Gastrocnemius medialis (tissue), 4 donors: Measurements from ENCODE around the gene PNPLA3. TPM values are rescaled to one million over a fixed set of nuclear protein-coding genes. Genes with fewer than 3 reads are reported as not detected.

Source experiments
- ATAC-seq, 2 donors: fragments of 150-250 bp; one replicate each; pipeline ENCODE4 v1.9.1; 2016
- DNase-seq, 2 donors: peaks; one replicate each; pipeline ENCODE4 v3.0.0-alpha.2; 2019
- H3K27ac ChIP-seq, 4 donors: fragments of 200-600 bp; sonication (generic); 1 replicate in 1 of 4; 2 replicates in 3 of 4; pipeline ENCODE4 v1.5.1; 2016 to 2018; ENCODE audit warnings: mild to moderate bottlenecking in 2 of 4, moderate library complexity in 1 of 4
- H3K27me3 ChIP-seq, 3 donors: fragments of 200-600 bp; sonication (generic) in 2 of 3; 1 replicate in 1 of 3; 2 replicates in 2 of 3; pipeline versions ENCODE4 v1.5.1 to v1.6.0; 2016 to 2019; ENCODE audit warnings: mild to moderate bottlenecking in 1 of 3, moderate library complexity in 1 of 3
- H3K36me3 ChIP-seq, 2 donors: fragments of 200-600 bp; sonication (generic) in 1 of 2; one replicate each; pipeline ENCODE4 v1.5.1; 2017 to 2018
- H3K4me1 ChIP-seq, 2 donors: fragments of 200-600 bp; sonication (generic) in 1 of 2; one replicate each; pipeline ENCODE4 v1.5.1; 2016 to 2017; ENCODE audit warnings: mild to moderate bottlenecking in 2 of 2
- H3K4me3 ChIP-seq, 4 donors: fragments of 200-600 bp; sonication (generic) in 3 of 4; 1 replicate in 1 of 4; 2 replicates in 3 of 4; pipeline ENCODE4 v1.5.1; 2016 to 2019; ENCODE audit warnings: mild to moderate bottlenecking in 2 of 4
- H3K9me3 ChIP-seq, 3 donors: fragments of 200-600 bp; sonication (generic) in 2 of 3; 1 replicate in 1 of 3; 2 replicates in 2 of 3; pipeline ENCODE4 v1.5.1; 2016 to 2019
- POLR2A ChIP-seq, 2 donors: fragments of 450-650 bp; IDR thresholded peaks; one replicate each; pipeline ENCODE4 v1.6.1; 2017; ENCODE audit warnings: antibody characterized with exemption in 2 of 2, mild to moderate bottlenecking in 2 of 2, moderate library complexity in 2 of 2
- in situ Hi-C, 4 donors: fragments of 200-750 bp; cut with MboI; loops; one replicate each; pipeline versions ENCODE4 v1.15.0 to v1.8.0; 2017; ENCODE audit warnings: low sequenced_read_pairs in 4 of 4
- intact Hi-C: fragments of 100-400 bp; cut with DNase I; formaldehyde crosslinking; loops from one replicate; pipeline ENCODE4 v1.15.1; 2023; ENCODE audit warnings: low total_unique reads
- total RNA-seq, 4 donors: library from RNA; depleted of rRNA; stranded (reverse); fragments of >200 nt; gene quantifications; one replicate each; pipeline versions ENCODE4 v1.1.0 to v1.2.3, GENCODE V29; 2016
- TF ChIP-seq, protein P1 (sequence below), 5 experiments: fragments of 450-650 bp in 3 of 5; fragments of 200-600 bp in 2 of 5; sonication (generic) in 2 of 5; IDR thresholded peaks in 4 of 5; conservative IDR thresholded peaks in 1 of 5; 1 replicate in 4 of 5; 2 replicates in 1 of 5; pipeline ENCODE4 v1.5.1; 2016 to 2019; ENCODE audit warnings: antibody characterized with exemption in 5 of 5, mild to moderate bottlenecking in 3 of 5, moderate library complexity in 3 of 5

Gene PNPLA3
- total RNA-seq, 4 donors from 2014 or later: 0.58 to 2.3 (median 1.4) TPM; not detected in 1

GRCh38 chr22:43905681-43906080 is 17.9 kb upstream of the PNPLA3 start:
- in situ Hi-C loops: no loop called here
- Histone ChIP-seq H3K27me3 (peaks cover 4 to 7% (median 6%) of the 10 kb centered on the region in 3 donors), H3K36me3 (no peaks in the 10 kb centered on the region), H3K4me3 (no peak overlapping the region), H3K9me3 (no peaks in the 10 kb centered on the region), H3K4me1 (no peaks in the 10 kb centered on the region), H3K27ac (no peak overlapping the region)
- DNase-seq (no peak), ATAC-seq (no peak)
- intact Hi-C loops: no loop called here
- TF ChIP-seq POLR2A (IDR thresholded peaks at IDR 0.05): no peak

GRCh38 chr22:43909708-43910107 is 13.9 kb upstream of the PNPLA3 start:
- in situ Hi-C loops: no loop called here

DNA sequence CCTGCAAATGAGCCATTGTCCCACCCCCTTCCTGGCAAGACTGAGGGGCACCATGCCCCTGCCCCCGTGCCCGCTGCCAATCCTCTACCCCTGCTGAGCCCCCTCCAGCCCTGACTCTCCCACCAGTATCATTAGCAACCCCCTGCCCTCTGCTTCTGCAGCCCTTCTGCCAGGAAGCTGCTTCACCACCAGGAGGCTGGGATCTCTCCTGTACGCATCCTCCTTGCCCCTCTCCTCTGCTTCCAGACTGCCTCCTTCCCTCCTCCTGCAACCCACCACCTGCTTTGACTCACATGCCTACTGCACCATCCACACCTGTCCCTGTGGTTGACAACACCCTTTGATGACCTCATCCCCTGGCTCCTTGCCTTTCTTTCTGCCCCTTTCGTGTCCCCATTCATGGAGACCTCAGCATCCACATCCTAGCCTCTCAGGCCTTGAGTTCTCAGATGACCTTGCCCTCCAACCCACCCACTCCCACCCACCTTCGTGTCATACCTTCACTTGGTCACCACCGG is 13.4 kb upstream of the PNPLA3 start:
- TF ChIP-seq, protein P1, sequence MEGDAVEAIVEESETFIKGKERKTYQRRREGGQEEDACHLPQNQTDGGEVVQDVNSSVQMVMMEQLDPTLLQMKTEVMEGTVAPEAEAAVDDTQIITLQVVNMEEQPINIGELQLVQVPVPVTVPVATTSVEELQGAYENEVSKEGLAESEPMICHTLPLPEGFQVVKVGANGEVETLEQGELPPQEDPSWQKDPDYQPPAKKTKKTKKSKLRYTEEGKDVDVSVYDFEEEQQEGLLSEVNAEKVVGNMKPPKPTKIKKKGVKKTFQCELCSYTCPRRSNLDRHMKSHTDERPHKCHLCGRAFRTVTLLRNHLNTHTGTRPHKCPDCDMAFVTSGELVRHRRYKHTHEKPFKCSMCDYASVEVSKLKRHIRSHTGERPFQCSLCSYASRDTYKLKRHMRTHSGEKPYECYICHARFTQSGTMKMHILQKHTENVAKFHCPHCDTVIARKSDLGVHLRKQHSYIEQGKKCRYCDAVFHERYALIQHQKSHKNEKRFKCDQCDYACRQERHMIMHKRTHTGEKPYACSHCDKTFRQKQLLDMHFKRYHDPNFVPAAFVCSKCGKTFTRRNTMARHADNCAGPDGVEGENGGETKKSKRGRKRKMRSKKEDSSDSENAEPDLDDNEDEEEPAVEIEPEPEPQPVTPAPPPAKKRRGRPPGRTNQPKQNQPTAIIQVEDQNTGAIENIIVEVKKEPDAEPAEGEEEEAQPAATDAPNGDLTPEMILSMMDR (IDR thresholded peaks at IDR 0.05 in 4 of 5, conservative IDR thresholded peaks at IDR 0.05 in 1 of 5): no peak
- TF ChIP-seq POLR2A (IDR thresholded peaks at IDR 0.05): no peak
- no peaks in the 10 kb centered on the region for H3K4me1 ChIP-seq
- H3K9me3 ChIP-seq: no peaks in the 10 kb centered on the region
- H3K27ac ChIP-seq: no peak overlapping the region
- ATAC-seq: no peak
- no peaks in the 10 kb centered on the region for H3K36me3 ChIP-seq
- H3K27me3 ChIP-seq: peaks cover 1 to 7% (median 3%) of the 10 kb centered on the region in 3 donors
- no peak overlapping the region for H3K4me3 ChIP-seq
- in situ Hi-C loops: no loop called here
- no peak for DNase-seq
- intact Hi-C loops: no loop called here

More at GRCh38 chr22:43909708-43910107, 13.9 kb upstream of the PNPLA3 start:
- intact Hi-C loops: no loop called here
- Histone ChIP-seq H3K9me3 (no peaks in the 10 kb centered on the region), H3K27me3 (peaks cover 3 to 7% (median 6%) of the 10 kb centered on the region in 3 donors), H3K4me1 (no peaks in the 10 kb centered on the region), H3K27ac (no peak overlapping the region), H3K4me3 (no peak overlapping the region), H3K36me3 (no peaks in the 10 kb centered on the region)
- no peak for ATAC-seq
- TF ChIP-seq, protein P1 (IDR thresholded peaks at IDR 0.05 in 4 of 5, conservative IDR thresholded peaks at IDR 0.05 in 1 of 5): no peak
- no peak for TF ChIP-seq POLR2A (IDR thresholded peaks at IDR 0.05)
- DNase-seq: no peak

DNA sequence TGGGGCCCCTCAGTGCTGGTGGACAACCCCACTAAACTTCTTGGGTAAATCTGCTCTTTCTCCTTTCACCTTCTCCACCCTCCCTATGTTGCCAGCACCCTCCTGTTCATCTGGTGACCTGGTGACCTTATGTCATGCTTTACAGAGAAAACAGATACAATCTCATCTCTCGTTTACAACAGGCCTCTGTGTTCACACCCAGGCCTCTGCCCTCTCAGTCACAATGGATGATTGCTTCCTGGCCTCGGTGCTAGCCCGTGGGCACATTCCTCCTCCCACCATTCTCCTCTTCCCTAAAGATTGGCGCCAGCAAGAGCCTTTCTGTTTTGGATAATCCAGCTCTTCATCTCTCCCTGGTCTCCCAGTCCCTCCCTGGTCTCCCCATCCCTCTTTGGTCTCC is 12.3 kb upstream of the PNPLA3 start:
- intact Hi-C loops: no loop called here

GRCh38 chr22:43917521-43917920 is 6.1 kb upstream of the PNPLA3 start:
- in situ Hi-C loops (no loop called here), intact Hi-C loops (no loop called here)
- H3K27ac ChIP-seq: no peak overlapping the region
- no peak overlapping the region for H3K4me3 ChIP-seq
- no peak for ATAC-seq
- TF ChIP-seq, protein P1 (IDR thresholded peaks at IDR 0.05 in 4 of 5, conservative IDR thresholded peaks at IDR 0.05 in 1 of 5): no peak
- TF ChIP-seq POLR2A (IDR thresholded peaks at IDR 0.05): no peak
- no peaks in the 10 kb centered on the region for H3K36me3 ChIP-seq
- H3K27me3 ChIP-seq: peaks cover 0 to 4% (median 4%) of the 10 kb centered on the region in 3 donors
- no peaks in the 10 kb centered on the region for H3K9me3 ChIP-seq
- DNase-seq: no peak
- peaks cover 0 to 8% of the 10 kb centered on the region in 2 donors for H3K4me1 ChIP-seq

More for the DNA sequence above, 12.3 kb upstream of the PNPLA3 start:
- H3K4me1 ChIP-seq: no peaks in the 10 kb centered on the region
- H3K27me3 ChIP-seq: peaks cover 0 to 3% (median 0%) of the 10 kb centered on the region in 3 donors
- TF ChIP-seq POLR2A (IDR thresholded peaks at IDR 0.05): no peak
- TF ChIP-seq, protein P1 (IDR thresholded peaks at IDR 0.05 in 4 of 5, conservative IDR thresholded peaks at IDR 0.05 in 1 of 5): no peak
- no peak overlapping the region for H3K27ac ChIP-seq
- no peak overlapping the region for H3K4me3 ChIP-seq
- H3K9me3 ChIP-seq: no peaks in the 10 kb centered on the region
- ATAC-seq: no peak
- in situ Hi-C loops: no loop called here
- no peaks in the 10 kb centered on the region for H3K36me3 ChIP-seq
- no peak for DNase-seq
